ENCODE results near the gene PLD3.
A peak's percentile ranks its signal among the peaks of the same experiment; 100 is the strongest.

GRCh38 chr19:40348125-40348913 is at the start of gene PLD3, which contains the start of gene C19orf47:
- TF ChIP-seq CTCF (IDR thresholded peaks at IDR 0.05) (no peak), POLR2A (IDR thresholded peaks at IDR 0.05) (peak; percentile 86)
